Body of pancreas (tissue), 4 donors: Measurements from ENCODE around the gene CYP8B1. TPM values are rescaled to one million over a fixed set of nuclear protein-coding genes. Genes with fewer than 3 reads are reported as not detected.

Experiments used
- ATAC-seq: fragments of 150-250 bp; one replicate; pipeline ENCODE4 v1.9.1; 2016
- DNase-seq, 4 donors: peaks; one replicate each; pipeline ENCODE4 v3.0.0-alpha.2; 2019
- H3K27ac ChIP-seq, 4 donors: fragments of 200-600 bp; sonication (generic); 1 replicate in 3 of 4; 2 replicates in 1 of 4; pipeline versions ENCODE4 v1.5.1 to v1.6.1; 2016 to 2019; ENCODE audit warnings: mild to moderate bottlenecking in 1 of 4, mixed read lengths in 1 of 4, moderate library complexity in 1 of 4
- H3K27me3 ChIP-seq, 2 donors: fragments of 200-600 bp; sonication (generic); one replicate each; pipeline ENCODE4 v1.6.0; 2016; ENCODE audit warnings: mild to moderate bottlenecking in 1 of 2
- H3K36me3 ChIP-seq, 2 donors: fragments of 200-600 bp; sonication (generic); replicated peaks in 1 of 2; 2 replicates each; pipeline ENCODE4 v1.5.1; 2016; ENCODE audit warnings: low read depth in 2 of 2; ENCODE audit not compliant: insufficient read depth in 1 of 2
- H3K4me1 ChIP-seq: fragments of 200-600 bp; sonication (generic); one replicate; pipeline ENCODE4 v1.6.0; 2016
- H3K4me3 ChIP-seq, 2 donors: fragments of 200-600 bp; sonication (generic); 1 replicate in 1 of 2; 2 replicates in 1 of 2; pipeline ENCODE4 v1.5.1; 2016 to 2019
- H3K9me3 ChIP-seq, 3 donors: fragments of 200-600 bp; sonication (generic); 1 replicate in 2 of 3; 2 replicates in 1 of 3; pipeline ENCODE4 v1.5.1; 2016
- POLR2A ChIP-seq, 3 donors: fragments of 450-650 bp; IDR thresholded peaks; one replicate each; pipeline ENCODE4 v1.6.1; 2016; ENCODE audit warnings: antibody characterized with exemption in 3 of 3, mild to moderate bottlenecking in 2 of 3
- WGBS, 2 donors: methylation state at CpG; one replicate each; pipeline ENCODE4 v1.1.5; 2017; 5-methylcytosine and 5-hydroxymethylcytosine counted together
- intact Hi-C: fragments of 100-400 bp; cut with DNase I; formaldehyde crosslinking; loops from one replicate; pipeline ENCODE4 v1.15.1; 2023
- total RNA-seq, 2 donors: library from RNA; depleted of rRNA; stranded (reverse); fragments of >200 nt; gene quantifications; one replicate each; pipeline ENCODE4 v1.1.0, GENCODE V29; 2016
- TF ChIP-seq, protein P1 (sequence below), 7 experiments: fragments of 450-650 bp in 4 of 7; fragments of 200-600 bp in 3 of 7; sonication (generic) in 3 of 7; IDR thresholded peaks; one replicate each; pipeline ENCODE4 v1.5.1; 2016 to 2019; ENCODE audit warnings: antibody characterized with exemption in 7 of 7

CYP8B1 gene
- total RNA-seq, 2 donors from 2014 or later = not detected

DNA sequence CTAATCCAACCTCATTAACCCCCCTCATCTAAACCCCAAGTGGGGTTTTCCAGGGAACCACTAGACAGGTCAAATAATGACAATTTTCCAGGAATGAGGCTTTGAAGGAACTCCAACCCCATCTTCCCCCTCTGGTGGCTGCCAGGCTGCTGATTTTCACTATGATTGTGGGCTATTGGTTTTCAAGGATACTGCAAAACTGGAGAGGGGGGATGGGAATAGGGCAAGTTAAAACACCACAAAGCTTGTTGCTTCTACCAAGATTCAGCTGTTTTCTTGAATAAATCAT, 19.8 kb upstream of the CYP8B1 start:
- H3K27me3 ChIP-seq = no peaks in the 10 kb centered on the region
- no peak for ATAC-seq
- no peak overlapping the region for H3K4me3 ChIP-seq
- no peak for TF ChIP-seq POLR2A (IDR thresholded peaks at IDR 0.05)
- TF ChIP-seq, protein P1, sequence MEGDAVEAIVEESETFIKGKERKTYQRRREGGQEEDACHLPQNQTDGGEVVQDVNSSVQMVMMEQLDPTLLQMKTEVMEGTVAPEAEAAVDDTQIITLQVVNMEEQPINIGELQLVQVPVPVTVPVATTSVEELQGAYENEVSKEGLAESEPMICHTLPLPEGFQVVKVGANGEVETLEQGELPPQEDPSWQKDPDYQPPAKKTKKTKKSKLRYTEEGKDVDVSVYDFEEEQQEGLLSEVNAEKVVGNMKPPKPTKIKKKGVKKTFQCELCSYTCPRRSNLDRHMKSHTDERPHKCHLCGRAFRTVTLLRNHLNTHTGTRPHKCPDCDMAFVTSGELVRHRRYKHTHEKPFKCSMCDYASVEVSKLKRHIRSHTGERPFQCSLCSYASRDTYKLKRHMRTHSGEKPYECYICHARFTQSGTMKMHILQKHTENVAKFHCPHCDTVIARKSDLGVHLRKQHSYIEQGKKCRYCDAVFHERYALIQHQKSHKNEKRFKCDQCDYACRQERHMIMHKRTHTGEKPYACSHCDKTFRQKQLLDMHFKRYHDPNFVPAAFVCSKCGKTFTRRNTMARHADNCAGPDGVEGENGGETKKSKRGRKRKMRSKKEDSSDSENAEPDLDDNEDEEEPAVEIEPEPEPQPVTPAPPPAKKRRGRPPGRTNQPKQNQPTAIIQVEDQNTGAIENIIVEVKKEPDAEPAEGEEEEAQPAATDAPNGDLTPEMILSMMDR (IDR thresholded peaks at IDR 0.05) = no peak
- intact Hi-C loops = no loop called here
- no peak for DNase-seq
- no peak overlapping the region for H3K27ac ChIP-seq
- no peaks in the 10 kb centered on the region for H3K9me3 ChIP-seq
- H3K36me3 ChIP-seq = no peaks in the 10 kb centered on the region
- no peaks in the 10 kb centered on the region for H3K4me1 ChIP-seq

- ATAC-seq (no peak), DNase-seq (no peak)
- Histone ChIP-seq H3K27ac (no peak overlapping the region), H3K27me3 (no peaks in the 10 kb centered on the region), H3K36me3 (no peaks in the 10 kb centered on the region), H3K9me3 (no peaks in the 10 kb centered on the region), H3K4me1 (no peaks in the 10 kb centered on the region), H3K4me3 (no peak overlapping the region)
- TF ChIP-seq POLR2A (IDR thresholded peaks at IDR 0.05) = no peak
- TF ChIP-seq, protein P1 (IDR thresholded peaks at IDR 0.05) = no peak
- intact Hi-C loops = no loop called here
- 47 to 63% methylated on average over 3 of the region's 3 CpGs for WGBS, 2 donors
Measured at GRCh38 chr3:42894698-42895579, 19.3 kb upstream of the CYP8B1 start.

DNA sequence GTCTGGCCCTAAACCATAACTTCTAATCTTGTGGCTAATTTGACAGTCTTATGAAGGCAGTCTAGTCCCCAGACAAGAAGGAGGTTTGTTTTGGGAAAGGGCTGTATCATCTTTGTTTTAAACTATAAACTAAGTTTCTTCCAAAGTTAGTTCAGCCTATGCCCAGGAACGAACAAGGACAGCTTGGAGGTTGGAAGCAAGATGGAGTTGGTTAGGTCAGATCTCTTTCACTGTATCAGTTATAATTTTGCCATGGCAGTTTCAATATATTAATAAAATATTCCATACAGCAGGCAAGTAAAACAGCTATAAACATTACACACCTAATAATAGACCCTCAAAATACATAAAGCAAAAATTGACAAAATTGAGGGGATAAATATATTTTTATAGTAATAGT, 17.1 kb upstream of the CYP8B1 start:
- no peaks in the 10 kb centered on the region for H3K9me3 ChIP-seq
- DNase-seq (no peak), ATAC-seq (no peak)
- H3K4me1 ChIP-seq = no peaks in the 10 kb centered on the region
- no peak overlapping the region for H3K4me3 ChIP-seq
- TF ChIP-seq, protein P1 (IDR thresholded peaks at IDR 0.05) = no peak
- no peak for TF ChIP-seq POLR2A (IDR thresholded peaks at IDR 0.05)
- no peaks in the 10 kb centered on the region for H3K36me3 ChIP-seq
- WGBS, 2 donors = 77% methylated on average over 1 of the region's 1 CpG
- intact Hi-C loops = no loop called here
- H3K27me3 ChIP-seq = no peaks in the 10 kb centered on the region
- H3K27ac ChIP-seq = no peak overlapping the region

- no peak overlapping the region for H3K27ac ChIP-seq
- TF ChIP-seq POLR2A (IDR thresholded peaks at IDR 0.05) = no peak
- TF ChIP-seq, protein P1 (IDR thresholded peaks at IDR 0.05) = no peak
Measured at GRCh38 chr3:42892169-42892568, 16.5 kb upstream of the CYP8B1 start.

DNA sequence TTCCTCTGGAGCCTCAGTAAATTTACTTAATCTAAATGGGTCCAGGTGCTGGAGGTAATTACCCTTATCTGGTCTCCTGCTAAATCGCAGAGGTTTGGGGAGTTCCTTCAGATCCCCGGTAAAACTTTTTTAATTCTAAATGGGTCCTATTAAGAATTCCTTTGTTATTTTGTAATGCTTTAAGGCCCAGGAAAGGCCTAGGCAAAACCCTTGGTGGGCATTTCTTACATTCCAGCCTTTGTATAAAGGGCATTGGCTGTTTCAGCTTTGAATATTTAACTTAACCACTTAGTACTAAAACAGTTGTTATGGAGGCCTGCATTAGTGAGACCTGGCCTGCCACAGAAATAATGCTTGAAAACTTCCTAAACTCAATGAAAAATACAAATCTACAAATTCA, 15.4 kb upstream of the CYP8B1 start:
- no peak for DNase-seq

More at GRCh38 chr3:42892169-42892568, 16.5 kb upstream of the CYP8B1 start:
- Histone ChIP-seq H3K9me3 (no peaks in the 10 kb centered on the region), H3K36me3 (no peaks in the 10 kb centered on the region), H3K27me3 (no peaks in the 10 kb centered on the region), H3K4me3 (no peak overlapping the region), H3K4me1 (no peaks in the 10 kb centered on the region)
- ATAC-seq = no peak
- WGBS, 2 donors = 86 to 100% methylated on average over 1 of the region's 1 CpG
- DNase-seq = no peak
- intact Hi-C loops = no loop called here

More for the DNA sequence above, 15.4 kb upstream of the CYP8B1 start:
- intact Hi-C loops = no loop called here
- no peaks in the 10 kb centered on the region for H3K36me3 ChIP-seq
- H3K27ac ChIP-seq = no peak overlapping the region
- 65 to 73% methylated on average over 2 of the region's 2 CpGs for WGBS, 2 donors
- ATAC-seq = no peak
- no peaks in the 10 kb centered on the region for H3K27me3 ChIP-seq
- TF ChIP-seq, protein P1 (IDR thresholded peaks at IDR 0.05) = no peak
- TF ChIP-seq POLR2A (IDR thresholded peaks at IDR 0.05) = no peak
- H3K9me3 ChIP-seq = no peaks in the 10 kb centered on the region
- H3K4me1 ChIP-seq = no peaks in the 10 kb centered on the region
- no peak overlapping the region for H3K4me3 ChIP-seq
